Urinary bladder (tissue), 4 donors: ENCODE data around the gene ACOXL. TPM values are rescaled to one million over a fixed set of nuclear protein-coding genes. Genes with fewer than 3 reads are reported as not detected.
"Not testable (repeated sequence)": the region's sequence is repeated elsewhere in the genome, so short reads cannot be mapped to it uniquely, and the experiment has no call there.

Experiments used
- DNase-seq: peaks from one replicate; pipeline ENCODE4 v3.0.0-alpha.2; 2015; ENCODE audit errors: extremely low spot score
- H3K27ac ChIP-seq: one replicate; pipeline ENCODE4 v1.5.1; 2013; ENCODE audit warnings: low read depth, mild to moderate bottlenecking, moderate library complexity
- H3K36me3 ChIP-seq: one replicate; pipeline ENCODE4 v1.6.1; 2013; ENCODE audit warnings: mild to moderate bottlenecking, moderate library complexity; ENCODE audit not compliant: insufficient read depth
- H3K4me1 ChIP-seq: one replicate; pipeline ENCODE4 v1.6.1; 2013; ENCODE audit warnings: mild to moderate bottlenecking, moderate library complexity; ENCODE audit not compliant: insufficient read depth
- H3K4me3 ChIP-seq: one replicate; pipeline ENCODE4 v1.5.1; 2013; ENCODE audit warnings: low read depth, low read length
- WGBS: extraction: QIAGEN DNeasy Blood & Tissue Kit; methylation state at CpG from one replicate; pipeline ENCODE4 v1.1.7; 2013; 5-methylcytosine and 5-hydroxymethylcytosine counted together
- polyA plus RNA-seq: library from polyadenylated mRNA; stranded (reverse); fragments of 200-250 nt; gene quantifications from one replicate; pipeline ENCODE4 v1.2.3, GENCODE V29; 2013
- total RNA-seq: library from RNA; depleted of rRNA; stranded (reverse); fragments of >200 nt; gene quantifications from one replicate; pipeline ENCODE4 v1.2.3, GENCODE V29; 2014
- donor health status: healthy with polysubstance abuse.
- donor health status: healthy.

ACOXL gene
- total and polyA plus RNA-seq, 2 donors: 1.2 to 6.2 TPM

DNA sequence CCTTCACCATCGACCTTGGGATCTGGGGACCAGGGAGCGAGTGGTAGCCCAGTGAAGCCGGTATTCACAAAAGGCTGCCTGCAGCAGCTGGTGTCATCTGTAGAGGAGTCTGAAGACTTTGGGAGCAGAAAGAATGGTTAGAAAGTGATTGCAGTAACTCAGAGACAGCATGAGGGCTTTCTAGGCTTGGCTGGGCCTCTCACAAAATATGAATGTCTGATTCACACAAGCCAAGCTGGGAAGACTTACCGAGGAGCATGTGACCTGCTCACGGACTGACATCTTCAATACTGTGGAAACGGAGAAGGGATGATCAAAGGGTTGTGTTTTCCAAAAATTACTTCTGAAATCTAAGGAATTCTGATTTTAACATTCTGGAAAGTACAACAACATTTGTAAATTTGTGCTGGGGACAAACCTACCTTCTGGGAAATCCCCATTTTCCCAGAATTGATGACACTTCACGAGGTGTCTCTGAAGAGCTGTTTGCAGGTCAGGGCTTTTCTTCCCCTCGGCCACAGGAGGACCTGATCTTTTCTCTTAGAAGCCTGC, 111.7 kb downstream of the ACOXL start:
- Histone ChIP-seq H3K4me3 (no peak overlapping the region), H3K4me1 (no peaks in the 10 kb centered on the region), H3K27ac (no peak overlapping the region), H3K36me3 (no peaks in the 10 kb centered on the region)
- 75% methylated on average over 8 of the region's 8 CpGs for WGBS
- DNase-seq: no peak

GRCh38 chr2:110847651-110848050, 115.3 kb downstream of the ACOXL start:
- DNase-seq: no peak
- Histone ChIP-seq H3K4me3 (no peak overlapping the region), H3K36me3 (no peaks in the 10 kb centered on the region), H3K4me1 (no peaks in the 10 kb centered on the region), H3K27ac (no peak overlapping the region)
- WGBS: 85% methylated on average over 9 of the region's 9 CpGs

GRCh38 chr2:110848071-110848470, 115.7 kb downstream of the ACOXL start:
- no peak overlapping the region for H3K4me3 ChIP-seq
- no peak for DNase-seq
- H3K36me3 ChIP-seq: no peaks in the 10 kb centered on the region
- no peak overlapping the region for H3K27ac ChIP-seq
- WGBS: 84% methylated on average over 2 of the region's 2 CpGs
- no peaks in the 10 kb centered on the region for H3K4me1 ChIP-seq

DNA sequence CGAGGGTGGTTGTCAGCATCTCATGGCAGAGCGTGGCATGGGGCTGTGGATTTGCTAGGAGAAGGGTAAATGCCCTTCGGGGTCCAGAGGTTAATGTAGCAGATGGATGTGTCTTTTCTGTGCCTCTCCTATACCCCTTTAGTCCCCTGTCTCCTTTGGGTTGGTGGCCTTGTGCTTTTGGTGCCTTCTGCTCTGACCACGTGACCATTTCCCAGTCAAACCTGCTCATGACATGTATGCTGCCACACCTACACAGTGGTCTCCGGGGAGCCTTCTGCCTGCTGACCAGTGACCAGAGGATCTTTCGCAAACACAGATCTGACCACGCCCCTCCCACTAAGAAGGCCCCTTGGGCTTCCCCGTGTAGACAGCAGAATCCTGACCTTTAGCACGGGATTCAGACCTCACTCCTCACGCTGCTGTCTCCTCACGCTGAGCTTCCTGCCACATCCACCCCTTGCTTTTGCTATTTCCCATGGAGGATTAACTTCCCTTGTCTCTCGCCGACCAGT, 116.2 kb downstream of the ACOXL start:
- Histone ChIP-seq H3K27ac (no peak overlapping the region), H3K36me3 (no peaks in the 10 kb centered on the region), H3K4me1 (no peaks in the 10 kb centered on the region), H3K4me3 (no peak overlapping the region)
- DNase-seq: no peak
- 84% methylated on average over 13 of the region's 13 CpGs for WGBS

GRCh38 chr2:110851531-110851930, 119.2 kb downstream of the ACOXL start:
- no peak for DNase-seq
- WGBS: 94% methylated on average over 13 of the region's 13 CpGs
- no peaks in the 10 kb centered on the region for H3K4me1 ChIP-seq
- H3K27ac ChIP-seq: no peak overlapping the region
- H3K36me3 ChIP-seq: no peaks in the 10 kb centered on the region
- H3K4me3 ChIP-seq: no peak overlapping the region

DNA sequence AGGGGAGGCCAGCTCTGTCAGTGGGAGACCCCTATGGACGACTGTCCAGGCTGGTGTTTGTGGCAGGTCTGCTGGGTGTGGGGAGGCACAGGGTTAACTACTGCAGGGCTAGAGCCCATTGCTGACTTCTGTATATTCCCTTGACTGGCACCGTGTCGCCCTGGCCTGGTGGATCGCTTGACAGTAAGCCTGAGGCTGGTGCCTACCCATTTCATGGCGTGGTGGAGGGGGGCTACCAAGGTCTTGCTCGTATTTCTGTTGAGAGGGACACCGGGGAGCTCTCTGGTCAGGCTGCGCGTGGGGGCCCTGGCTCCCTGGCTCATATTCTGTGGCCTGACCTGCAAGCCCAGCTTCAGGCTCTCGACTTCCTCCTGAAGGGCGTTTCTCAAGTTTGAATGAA, 119.7 kb downstream of the ACOXL start:
- Histone ChIP-seq H3K36me3 (no peaks in the 10 kb centered on the region), H3K4me3 (no peak overlapping the region), H3K27ac (no peak overlapping the region), H3K4me1 (no peaks in the 10 kb centered on the region)
- DNase-seq: no peak
- 86% methylated on average over 11 of the region's 11 CpGs for WGBS

GRCh38 chr2:110852541-110853263, 120.3 kb downstream of the ACOXL start:
- Histone ChIP-seq H3K4me1 (no peaks in the 10 kb centered on the region), H3K36me3 (no peaks in the 10 kb centered on the region), H3K4me3 (no peak overlapping the region), H3K27ac (no peak overlapping the region)
- no peak for DNase-seq
- 93% methylated on average over 8 of the region's 8 CpGs for WGBS

DNA sequence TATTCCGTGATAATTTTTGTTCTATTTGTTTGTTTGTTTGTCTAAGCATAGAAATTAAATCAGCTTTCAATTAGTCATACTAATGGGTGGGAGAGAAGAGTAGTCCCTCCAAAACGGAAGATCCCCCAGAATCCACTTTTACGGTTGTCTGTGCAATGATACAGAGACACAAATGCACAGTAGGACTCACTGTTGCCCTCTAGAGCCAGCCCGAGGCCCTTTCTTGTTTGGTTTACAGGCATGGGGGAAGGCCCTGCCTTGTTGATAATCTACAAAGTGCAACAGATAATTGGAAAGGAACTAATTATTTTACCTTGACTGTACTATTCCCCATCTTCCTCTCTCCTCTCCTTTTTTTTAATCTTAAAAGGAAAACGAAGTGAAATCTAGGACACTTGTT, 121.1 kb downstream of the ACOXL start:
- Histone ChIP-seq H3K27ac (no peak overlapping the region), H3K4me1 (no peaks in the 10 kb centered on the region), H3K4me3 (no peak overlapping the region), H3K36me3 (no peaks in the 10 kb centered on the region)
- no peak for DNase-seq
- 50% methylated on average over 5 of the region's 5 CpGs for WGBS

DNA sequence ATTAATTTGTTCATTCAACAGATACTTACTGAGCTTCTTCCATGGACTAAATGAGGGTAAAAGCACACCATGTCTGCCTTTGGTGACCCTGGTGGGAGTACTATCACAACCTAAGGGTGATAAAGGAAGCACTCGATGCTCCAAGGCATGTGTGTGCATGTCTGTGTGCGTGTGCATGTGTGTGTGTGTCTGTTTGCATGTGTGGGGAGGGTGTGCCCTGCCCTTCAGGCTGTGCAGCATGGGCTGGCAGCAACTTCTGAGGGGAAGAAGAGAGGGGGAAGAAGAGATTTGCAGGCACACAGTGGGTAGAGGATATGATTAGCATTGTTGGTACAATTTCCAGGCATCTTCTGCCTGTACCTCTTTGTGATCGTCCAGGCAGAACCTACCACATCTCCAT, 121.6 kb downstream of the ACOXL start:
- 87% methylated on average over 3 of the region's 3 CpGs for WGBS

DNA sequence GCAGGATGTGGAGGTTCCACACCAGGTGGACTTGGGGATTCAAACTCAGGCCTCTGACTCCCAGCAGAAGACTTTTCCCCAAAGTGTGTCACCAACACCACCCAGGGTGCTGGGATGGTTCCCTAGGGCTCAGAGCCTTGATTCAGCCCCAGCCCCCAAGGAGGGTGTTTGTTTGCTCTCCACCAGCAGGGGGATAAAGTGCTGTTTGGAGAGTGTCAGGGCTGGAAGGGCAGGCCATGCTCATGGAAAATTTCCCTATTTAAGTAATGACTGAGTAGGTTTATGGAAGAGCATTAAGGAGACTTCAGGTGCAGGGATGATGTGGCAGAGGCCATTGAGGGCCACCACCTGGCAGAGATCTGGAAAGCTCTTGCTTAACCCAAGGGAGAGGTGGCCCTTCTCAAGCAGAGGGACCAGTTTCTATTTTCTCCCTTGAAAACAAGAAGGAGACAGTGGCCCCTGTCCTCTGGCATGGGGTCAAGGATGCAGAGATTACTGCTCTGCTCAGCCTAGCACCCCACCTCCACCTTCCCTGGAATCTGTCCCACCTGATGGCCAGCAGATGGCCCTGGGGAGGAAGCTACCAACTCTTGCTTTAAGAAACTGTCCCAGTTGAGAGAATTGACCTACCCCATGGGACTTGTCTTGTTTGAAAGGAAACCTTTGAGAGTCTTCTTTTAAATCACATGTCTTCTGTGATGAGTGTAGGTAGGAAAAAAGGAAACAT, 122.1 kb downstream of the ACOXL start:
- Histone ChIP-seq H3K36me3 (no peaks in the 10 kb centered on the region), H3K4me3 (no peak overlapping the region), H3K27ac (no peak overlapping the region), H3K4me1 (no peaks in the 10 kb centered on the region)
- DNase-seq: no peak

More for the DNA sequence above, 121.6 kb downstream of the ACOXL start:
- DNase-seq: no peak
- H3K36me3 ChIP-seq: no peaks in the 10 kb centered on the region
- no peaks in the 10 kb centered on the region for H3K4me1 ChIP-seq
- H3K27ac ChIP-seq: no peak overlapping the region
- no peak overlapping the region for H3K4me3 ChIP-seq

DNA sequence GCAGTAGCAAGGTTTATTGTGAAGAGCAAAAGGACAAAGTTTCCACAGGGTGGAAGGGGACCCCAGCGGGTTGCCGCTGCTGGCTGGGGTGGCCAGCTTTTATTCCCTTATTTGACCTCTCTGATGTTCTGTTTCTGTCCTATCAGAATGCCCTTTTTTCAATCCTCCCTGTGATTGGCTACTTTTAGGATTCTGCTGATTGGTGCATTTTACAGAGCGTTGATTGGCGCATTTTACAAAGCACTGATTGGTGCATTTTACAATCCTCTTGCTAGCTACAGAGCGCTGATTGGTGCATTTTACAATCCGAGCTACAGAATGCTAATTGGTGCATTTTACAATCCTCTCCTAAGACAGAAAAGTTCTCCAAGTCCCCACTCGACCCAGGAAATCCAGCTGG, 123.5 kb downstream of the ACOXL start:
- not testable (repeated sequence) for DNase-seq, H3K4me1 ChIP-seq, H3K27ac ChIP-seq, H3K4me3 ChIP-seq, H3K36me3 ChIP-seq
- 90% methylated on average over 7 of the region's 7 CpGs for WGBS

GRCh38 chr2:110858135-110858725, 125.9 kb downstream of the ACOXL start:
- no peak for DNase-seq
- H3K4me1 ChIP-seq: no peaks in the 10 kb centered on the region
- H3K27ac ChIP-seq: no peak overlapping the region
- WGBS: 53% methylated on average over 12 of the region's 12 CpGs
- H3K4me3 ChIP-seq: no peak overlapping the region
- H3K36me3 ChIP-seq: no peaks in the 10 kb centered on the region

DNA sequence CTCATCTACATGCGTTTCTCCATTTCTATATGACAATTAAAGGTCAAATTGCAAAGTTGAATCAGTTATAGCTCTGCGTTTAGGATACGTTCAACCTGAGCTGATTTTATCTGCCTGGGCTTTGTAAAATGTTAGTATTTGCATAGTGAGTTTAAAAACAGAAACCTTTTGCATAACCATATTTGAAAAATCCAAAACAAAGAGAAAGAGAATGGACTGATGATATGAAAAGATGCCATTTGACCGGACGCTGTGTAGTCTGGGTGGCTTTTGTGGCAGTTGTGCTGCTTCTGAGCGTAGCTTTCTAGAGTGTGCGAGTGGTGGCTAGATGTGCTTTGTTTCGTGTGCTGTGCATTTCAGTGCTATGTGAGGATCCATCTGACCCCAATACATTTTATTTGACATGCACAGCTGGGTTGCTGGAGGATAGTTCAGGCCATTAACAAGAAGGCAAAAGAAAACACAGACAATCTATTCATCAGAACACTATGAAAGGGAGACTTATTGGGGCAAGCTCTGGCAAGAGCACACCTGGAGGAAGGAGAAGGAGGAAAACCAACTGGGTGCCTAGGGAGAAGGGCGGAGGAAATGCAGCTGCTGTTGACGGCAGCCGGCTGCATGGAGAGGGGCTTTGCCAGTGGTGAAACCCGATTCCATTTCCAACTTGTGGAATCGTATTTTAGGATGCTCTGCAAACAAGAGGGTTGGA, 126.8 kb downstream of the ACOXL start:
- no peak overlapping the region for H3K27ac ChIP-seq
- no peak overlapping the region for H3K4me3 ChIP-seq
- H3K4me1 ChIP-seq: no peaks in the 10 kb centered on the region
- no peaks in the 10 kb centered on the region for H3K36me3 ChIP-seq
- WGBS: 47% methylated on average over 13 of the region's 13 CpGs
- no peak for DNase-seq
